Cardiac fibroblast (primary cell): Measurements from ENCODE around the gene KDM2A.

Experiments
- DNase-seq, 2 donors: peaks; one replicate each; pipeline versions ENCODE4 v3.0.0 to v3.0.0-alpha.2; 2010; ENCODE audit warnings: low read depth in 2 of 2
- H3K4me3 ChIP-seq, 2 donors: replicated peaks in 1 of 2; 1 replicate in 1 of 2; 2 replicates in 1 of 2; pipeline ENCODE4 v1.5.1; 2011; ENCODE audit warnings: low read depth in 2 of 2, low read length in 2 of 2, mild to moderate bottlenecking in 2 of 2, moderate library complexity in 1 of 2
- CTCF ChIP-seq: IDR thresholded peaks from one replicate; pipeline ENCODE4 v1.5.1; 2011; ENCODE audit warnings: low read depth, mild to moderate bottlenecking, low read length, inconsistent platforms

The KDM2A gene

GRCh38 chr11:67286621-67287333 is 167.7 kb downstream of the KDM2A start:
- DNase-seq, result no peak
- no peak for TF ChIP-seq CTCF
- H3K4me3 ChIP-seq, result no peak overlapping the region

- no peak for TF ChIP-seq CTCF
- no peak for DNase-seq
- H3K4me3 ChIP-seq, result peak overlapping the region; percentile 14 to 75
Measured at GRCh38 chr11:67287355-67288197, 168.5 kb downstream of the KDM2A start.

GRCh38 chr11:67288198-67288451 is 169.1 kb downstream of the KDM2A start:
- no peak for DNase-seq
- H3K4me3 ChIP-seq, result peak overlapping the region; percentile 14 to 75
- TF ChIP-seq CTCF, result no peak

GRCh38 chr11:67288452-67289225 is 169.6 kb downstream of the KDM2A start:
- peak overlapping the region; percentile 75 to 81 for H3K4me3 ChIP-seq
- no peak for TF ChIP-seq CTCF
- peak; percentile 92 to 97 for DNase-seq

- H3K4me3 ChIP-seq, result peak within 1 kb of the TSS; percentile 75 to 81
- TF ChIP-seq CTCF, result no peak
- no peak for DNase-seq
Measured at GRCh38 chr11:67289226-67289650, 170.2 kb downstream of the KDM2A start, which contains the start of gene ANKRD13D. Gene ANKRD13D, plus strand, starts transcription at chr11:67289303. Its CDS starts 158 bp downstream, at chr11:67289461.

GRCh38 chr11:67289651-67290479 is 170.8 kb downstream of the KDM2A start:
- H3K4me3 ChIP-seq, result peak overlapping the region; percentile 75 to 76
- TF ChIP-seq CTCF, result no peak
- DNase-seq, result peak in 1 of 2 donors; percentile 33
